Osteoblast (primary cell): Measurements from ENCODE around the gene PEX7. TPM values are rescaled to one million over a fixed set of nuclear protein-coding genes. Genes with fewer than 3 reads are reported as not detected.
"Not testable (repeated sequence)": the region's sequence is repeated elsewhere in the genome, so short reads cannot be mapped to it uniquely, and the experiment has no call there.

Source experiments
- DNase-seq: peaks from one replicate; pipeline ENCODE4 v3.0.0; 2011; ENCODE audit warnings: low spot score, mixed read lengths; ENCODE audit not compliant: insufficient read length; ENCODE audit errors: missing footprints
- H2AFZ ChIP-seq: 2 replicates; pipeline ENCODE4 v1.6.0; 2011; ENCODE audit warnings: mild to moderate bottlenecking, low read length
- H3K27ac ChIP-seq: 2 replicates; pipeline ENCODE4 v1.5.1; 2011; ENCODE audit warnings: mild to moderate bottlenecking, low read depth, low read length, moderate library complexity
- H3K27me3 ChIP-seq: 2 replicates; pipeline ENCODE4 v1.6.0; 2012; ENCODE audit warnings: mild to moderate bottlenecking, control low read depth, inconsistent platforms, low read length, moderate library complexity; ENCODE audit not compliant: insufficient read depth
- H3K36me3 ChIP-seq: 2 replicates; pipeline ENCODE4 v1.5.1; 2011; ENCODE audit warnings: mild to moderate bottlenecking, low read length, control low read depth, moderate library complexity; ENCODE audit not compliant: insufficient read depth
- H3K4me1 ChIP-seq: 2 replicates; pipeline ENCODE4 v1.5.1; 2011; ENCODE audit warnings: mild to moderate bottlenecking, low read length, control low read depth, moderate library complexity; ENCODE audit not compliant: insufficient read depth
- H3K4me2 ChIP-seq: 2 replicates; pipeline ENCODE4 v1.6.0; 2011; ENCODE audit warnings: mild to moderate bottlenecking, low read length; ENCODE audit not compliant: insufficient read depth
- H3K4me3 ChIP-seq: fragments of 200-600 bp; sonication (generic); 3 replicates; pipeline ENCODE4 v1.5.1; 2012; ENCODE audit warnings: mild to moderate bottlenecking, low read length, inconsistent platforms; ENCODE audit not compliant: insufficient read depth
- H3K79me2 ChIP-seq: 2 replicates; pipeline ENCODE4 v1.6.0; 2012; ENCODE audit warnings: mild to moderate bottlenecking, low read length, control low read depth, inconsistent platforms; ENCODE audit not compliant: insufficient read depth
- H3K9me3 ChIP-seq: 2 replicates; pipeline ENCODE4 v1.5.1; 2011; ENCODE audit warnings: low read depth, low read length, control low read depth
- H4K20me1 ChIP-seq: 2 replicates; pipeline ENCODE4 v1.6.0; 2012; ENCODE audit warnings: mild to moderate bottlenecking, low read length, control low read depth; ENCODE audit not compliant: insufficient read depth
- CTCF ChIP-seq: IDR thresholded peaks from 2 replicates; pipeline ENCODE4 v1.5.1; 2011; ENCODE audit warnings: mild to moderate bottlenecking, low read depth, low read length, moderate library complexity; ENCODE audit errors: extremely low read depth
- total RNA-seq: library from RNA; depleted of rRNA; stranded (reverse); fragments of >200 nt; gene quantifications from 2 replicates; pipeline ENCODE4 v1.2.3, GENCODE V29; 2012

Gene PEX7
- total RNA-seq, 1 donor, result 5.4 TPM

- DNase-seq, result peak; percentile 45
- Histone ChIP-seq H3K79me2 (no peaks in the 10 kb centered on the region), H3K27me3 (no peaks in the 10 kb centered on the region), H3K4me2 (no peak overlapping the region), H2AFZ (no peak overlapping the region), H3K4me1 (no peaks in the 10 kb centered on the region), H4K20me1 (no peaks in the 10 kb centered on the region), H3K27ac (no peak overlapping the region), H3K4me3 (no peak overlapping the region), H3K9me3 (no peaks in the 10 kb centered on the region), H3K36me3 (no peaks in the 10 kb centered on the region)
- TF ChIP-seq CTCF, result no peak
These were observed 123.3 kb downstream of the PEX7 start for GRCh38 chr6:136945711-136946121.

- TF ChIP-seq CTCF, result no peak
- H3K27ac ChIP-seq, result no peak overlapping the region
- no peak for DNase-seq
- no peak overlapping the region for H2AFZ ChIP-seq
- H3K9me3 ChIP-seq, result no peaks in the 10 kb centered on the region
- H3K4me1 ChIP-seq, result no peaks in the 10 kb centered on the region
- H4K20me1 ChIP-seq, result no peaks in the 10 kb centered on the region
- H3K36me3 ChIP-seq, result no peaks in the 10 kb centered on the region
- no peak overlapping the region for H3K4me3 ChIP-seq
- no peaks in the 10 kb centered on the region for H3K27me3 ChIP-seq
- no peak overlapping the region for H3K4me2 ChIP-seq
- H3K79me2 ChIP-seq, result no peaks in the 10 kb centered on the region
These were observed 124.6 kb downstream of the PEX7 start for GRCh38 chr6:136947037-136947436.

- H3K27me3 ChIP-seq, H3K27ac ChIP-seq, H3K4me2 ChIP-seq, H4K20me1 ChIP-seq, H3K79me2 ChIP-seq, H3K9me3 ChIP-seq, H2AFZ ChIP-seq, H3K4me1 ChIP-seq, DNase-seq, H3K4me3 ChIP-seq, H3K36me3 ChIP-seq: not testable (repeated sequence)
These were observed 127.6 kb downstream of the PEX7 start for GRCh38 chr6:136949957-136950356.

GRCh38 chr6:136950436-136951126, 128.2 kb downstream of the PEX7 start:
- no peaks in the 10 kb centered on the region for H3K27me3 ChIP-seq
- no peaks in the 10 kb centered on the region for H3K9me3 ChIP-seq
- peak overlapping the region; percentile 47 for H2AFZ ChIP-seq
- H3K27ac ChIP-seq, result no peak overlapping the region
- no peak for TF ChIP-seq CTCF
- H3K4me3 ChIP-seq, result no peak overlapping the region
- H3K4me1 ChIP-seq, result no peaks in the 10 kb centered on the region
- no peaks in the 10 kb centered on the region for H3K36me3 ChIP-seq
- H3K4me2 ChIP-seq, result no peak overlapping the region
- no peak for DNase-seq
- H3K79me2 ChIP-seq, result no peaks in the 10 kb centered on the region
- no peaks in the 10 kb centered on the region for H4K20me1 ChIP-seq
